ENCODE measurements around the gene PLAA. TPM values are rescaled to one million over a fixed set of nuclear protein-coding genes. Genes with fewer than 3 reads are reported as not detected.

Gene PLAA
- 26.0 TPM for total RNA-seq

DNA sequence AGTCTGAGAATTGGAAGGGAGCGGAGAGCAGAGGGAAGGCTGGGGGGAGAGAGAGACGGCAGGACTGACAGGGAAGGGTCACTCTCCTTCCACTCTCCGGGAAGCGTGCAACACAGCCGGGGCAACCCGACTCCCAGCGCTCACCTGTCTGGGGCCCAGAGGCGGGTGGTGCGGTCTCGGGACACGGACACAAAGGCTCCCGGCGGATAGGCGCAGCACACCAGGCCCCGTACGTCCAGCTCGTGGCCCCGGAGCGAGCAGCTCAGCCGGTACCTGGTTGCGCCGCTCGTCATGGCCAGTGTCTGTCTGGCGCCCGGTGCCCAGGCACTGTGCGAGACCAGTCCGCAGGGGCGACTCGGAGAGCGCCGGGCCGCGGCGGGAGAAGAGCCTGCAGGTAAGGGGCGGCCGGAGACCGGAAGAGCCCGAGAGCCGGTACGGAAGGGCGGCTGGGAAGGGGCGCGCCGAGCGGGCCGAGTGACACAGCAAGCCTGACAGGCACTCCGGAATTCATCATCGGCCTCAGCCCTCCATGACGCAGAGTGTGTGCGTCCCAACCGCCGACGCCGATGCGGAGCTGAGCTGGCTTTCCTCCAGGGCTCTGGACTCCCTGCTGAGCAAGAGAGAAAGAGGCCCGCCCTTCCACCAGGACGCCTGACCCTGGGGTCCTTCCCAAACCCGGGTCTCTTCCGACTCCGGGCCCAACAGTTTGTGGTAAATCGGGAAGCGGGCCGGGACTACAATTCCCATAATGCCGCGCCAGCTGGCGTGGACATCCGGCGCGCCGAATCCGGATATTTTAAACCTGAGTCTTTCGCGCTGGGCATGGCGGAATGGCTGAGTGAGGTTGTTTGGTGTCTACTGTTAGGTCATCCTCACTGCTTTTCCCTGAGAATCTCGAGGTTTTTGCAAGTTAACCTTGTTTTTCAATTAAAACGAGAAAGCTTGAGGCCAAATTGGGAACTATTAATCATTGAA is at the start of gene PLAA:
Gene PLAA, minus strand, starts transcription at position 490 of the 975 bp plus-strand sequence. Its CDS starts 197 bp downstream, at position 293.
- peak; percentile 91 for DNase-seq (ENCODE audit: low spot score)

DNA sequence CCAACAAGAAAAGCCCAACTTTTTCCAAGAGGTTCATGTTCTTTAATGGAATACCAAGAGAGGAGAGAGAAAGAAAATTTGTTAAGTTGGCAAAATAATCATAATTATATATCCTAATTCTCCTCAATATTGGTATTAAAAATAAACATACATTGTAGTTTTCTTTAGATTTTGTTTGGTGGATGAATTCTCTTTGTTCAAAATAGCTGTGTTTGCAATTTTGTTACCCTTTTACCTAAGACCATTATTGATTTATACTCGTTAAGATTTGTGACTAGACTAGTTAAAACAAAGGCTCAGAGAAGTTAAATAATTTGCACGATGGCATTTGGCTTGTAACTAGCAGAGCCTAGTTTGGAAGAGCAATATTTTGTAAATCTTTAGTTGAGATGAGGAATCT is 48.8 kb upstream of the PLAA start:
- DNase-seq (ENCODE audit: low spot score) = no peak

- DNase-seq (ENCODE audit: low spot score) = no peak
Measured at GRCh38 chr9:26983340-26983739, 36.3 kb upstream of the PLAA start.

- DNase-seq (ENCODE audit: low spot score) = no peak
Measured at GRCh38 chr9:26975728-26976707, 29.0 kb upstream of the PLAA start.

DNA sequence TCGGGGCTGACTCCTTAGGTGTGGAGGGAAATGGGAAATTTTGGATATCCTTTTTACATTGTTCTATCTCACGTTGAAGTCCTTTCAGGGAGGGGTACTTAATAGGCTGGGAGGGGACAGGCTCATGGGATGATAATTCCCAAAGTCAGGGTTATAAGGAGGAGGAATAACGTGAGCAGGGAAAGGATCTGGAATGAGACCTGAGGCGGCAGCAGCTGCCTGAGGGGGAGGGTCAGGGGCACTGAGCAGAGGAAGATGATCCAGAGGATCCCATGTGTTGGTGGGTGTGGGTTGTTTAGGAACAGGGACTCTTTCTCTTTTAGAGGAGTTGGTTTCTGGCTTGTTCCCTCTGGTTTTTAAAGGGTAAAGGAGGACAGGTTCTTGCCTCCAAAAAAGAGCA is 27.9 kb upstream of the PLAA start:
- no peak for DNase-seq (ENCODE audit: low spot score)

DNA sequence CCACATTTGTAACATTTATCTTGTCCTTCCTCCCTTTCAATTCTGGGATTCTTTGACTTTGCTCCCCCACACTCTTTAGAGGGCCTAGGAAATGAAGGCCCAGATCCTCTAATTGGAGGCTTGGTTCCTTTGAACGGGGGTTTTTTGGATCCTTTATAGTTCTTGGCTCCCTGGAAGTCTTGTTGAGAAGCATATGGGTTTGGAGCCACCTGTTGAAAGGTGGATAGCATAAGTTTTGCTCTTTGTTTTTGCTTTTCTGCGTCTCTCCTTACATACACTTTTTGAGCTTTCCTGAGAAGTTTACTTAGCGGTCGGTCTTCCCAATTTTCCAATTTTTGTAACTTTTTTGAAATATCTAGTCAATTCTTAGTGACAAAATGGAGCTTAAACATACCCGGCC is 26.9 kb upstream of the PLAA start:
- DNase-seq (ENCODE audit: low spot score) = no peak

- DNase-seq (ENCODE audit: low spot score) = no peak
Measured at GRCh38 chr9:26971721-26972120, 24.7 kb upstream of the PLAA start.

DNA sequence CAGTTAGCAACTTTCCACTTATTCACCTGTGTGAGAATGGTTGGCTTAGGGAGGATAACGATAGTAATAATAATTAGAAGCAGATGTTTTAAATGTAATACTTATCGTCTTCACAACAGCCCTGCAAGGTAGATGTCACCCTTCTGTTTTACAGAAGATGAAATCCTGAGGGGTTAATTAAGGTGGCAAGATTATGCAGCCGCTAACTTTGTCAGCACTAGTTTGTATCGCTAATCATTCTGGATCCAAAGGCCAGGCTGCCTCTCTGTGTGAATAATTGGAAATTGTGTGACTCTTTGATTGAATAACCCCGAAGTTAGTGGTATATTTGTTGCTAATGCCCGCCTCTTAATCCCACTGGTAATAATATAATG is 9.8 kb upstream of the PLAA start:
- no peak for DNase-seq (ENCODE audit: low spot score)

- DNase-seq (ENCODE audit: low spot score) = peak; percentile 97
Measured at GRCh38 chr9:26955921-26956859, 9.1 kb upstream of the PLAA start, which contains the start of gene IFT74. TSS of gene IFT74 (plus strand) at chr9:26956412. CDS start at chr9:26961968, 5,556 bp downstream.

- no peak for DNase-seq (ENCODE audit: low spot score)
Measured at GRCh38 chr9:26955222-26955903, 8.3 kb upstream of the PLAA start.

DNA sequence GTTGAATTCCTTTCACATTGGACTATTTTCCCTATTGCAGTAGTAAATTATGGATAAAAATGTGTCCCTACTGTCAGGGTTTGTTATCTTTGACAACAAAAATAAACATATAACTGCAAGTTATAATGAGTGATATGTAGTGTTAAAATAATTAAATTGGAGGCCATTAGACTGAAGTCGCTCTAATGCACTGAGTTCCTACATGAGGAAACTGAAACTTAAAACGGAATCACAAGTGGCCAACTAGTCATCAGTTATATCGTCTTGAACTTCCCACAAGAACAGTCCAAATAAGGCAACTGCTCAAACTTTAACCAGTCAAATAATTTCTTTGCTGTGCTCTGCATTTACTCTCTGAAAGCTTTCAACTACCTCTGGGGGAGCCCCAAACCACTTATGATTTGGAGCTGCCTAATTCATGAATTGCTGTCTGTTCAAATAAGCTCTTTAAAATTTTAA is 7.0 kb upstream of the PLAA start:
- no peak for DNase-seq (ENCODE audit: low spot score)

- DNase-seq (ENCODE audit: low spot score) = no peak
Measured at GRCh38 chr9:26951794-26952193, 4.8 kb upstream of the PLAA start.

DNA sequence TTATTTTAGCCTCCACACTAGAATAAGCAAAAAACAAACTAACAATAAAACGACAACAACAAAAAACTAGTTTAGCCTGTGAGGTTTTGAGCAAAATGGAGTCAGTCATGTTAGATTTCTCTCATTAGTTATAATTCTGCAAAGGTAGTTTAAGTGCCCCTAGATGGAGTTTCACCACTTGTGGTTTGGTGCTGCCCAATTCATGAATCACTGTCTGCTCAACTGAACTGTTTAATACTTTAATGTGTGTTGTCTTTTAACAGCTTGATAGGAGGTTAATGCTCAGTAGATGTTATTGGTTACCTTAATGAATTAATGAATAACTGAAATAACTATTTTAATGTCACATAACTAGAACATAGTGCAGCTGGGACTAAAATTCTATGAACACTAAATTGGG is 3.5 kb upstream of the PLAA start:
- no peak for DNase-seq (ENCODE audit: low spot score)

GRCh38 chr9:26949637-26950069 is 2.6 kb upstream of the PLAA start:
- DNase-seq (ENCODE audit: low spot score) = no peak

DNA sequence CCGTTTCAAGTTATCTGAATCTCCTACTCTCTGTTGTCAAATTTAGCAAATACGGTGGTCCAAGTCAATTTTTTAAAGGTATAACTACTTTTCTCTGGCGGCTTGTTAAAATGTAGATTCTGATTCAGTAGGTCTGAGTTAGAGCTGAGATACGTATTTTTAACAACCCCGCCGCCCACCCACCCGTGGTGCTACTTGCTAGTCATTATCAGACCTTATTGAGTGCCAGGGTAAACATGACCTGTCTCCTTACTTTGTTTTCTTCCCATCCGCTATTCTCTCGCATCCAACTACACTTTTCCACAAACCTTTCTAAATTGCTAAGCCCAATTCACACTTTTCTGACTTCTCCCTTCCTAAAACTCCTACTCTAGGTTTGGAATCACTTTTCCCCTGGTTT is 694 bp upstream of the PLAA start:
- no peak for DNase-seq (ENCODE audit: low spot score)

DNA sequence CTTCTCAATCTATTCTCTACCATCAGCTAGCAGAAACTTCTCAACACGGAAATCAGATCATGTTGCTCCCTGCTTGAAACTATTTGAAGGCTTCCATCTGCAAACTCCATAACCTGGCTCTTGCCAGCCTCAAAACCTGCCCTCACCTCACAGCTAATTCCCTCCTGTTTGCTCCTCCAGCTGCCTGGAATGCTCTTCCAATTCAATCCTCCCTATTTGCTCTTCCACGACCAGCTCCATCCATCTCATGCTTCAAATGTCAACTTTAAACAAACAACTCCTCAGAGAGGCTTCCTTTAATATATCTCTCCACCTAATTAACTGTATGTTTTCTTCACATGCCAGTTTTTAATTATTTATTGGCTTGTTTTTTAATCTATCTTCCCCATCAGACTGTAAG is 1.5 kb downstream of the PLAA start:
- DNase-seq (ENCODE audit: low spot score) = no peak

- DNase-seq (ENCODE audit: low spot score) = no peak
Measured at GRCh38 chr9:26940779-26941178, 6.3 kb downstream of the PLAA start.

DNA sequence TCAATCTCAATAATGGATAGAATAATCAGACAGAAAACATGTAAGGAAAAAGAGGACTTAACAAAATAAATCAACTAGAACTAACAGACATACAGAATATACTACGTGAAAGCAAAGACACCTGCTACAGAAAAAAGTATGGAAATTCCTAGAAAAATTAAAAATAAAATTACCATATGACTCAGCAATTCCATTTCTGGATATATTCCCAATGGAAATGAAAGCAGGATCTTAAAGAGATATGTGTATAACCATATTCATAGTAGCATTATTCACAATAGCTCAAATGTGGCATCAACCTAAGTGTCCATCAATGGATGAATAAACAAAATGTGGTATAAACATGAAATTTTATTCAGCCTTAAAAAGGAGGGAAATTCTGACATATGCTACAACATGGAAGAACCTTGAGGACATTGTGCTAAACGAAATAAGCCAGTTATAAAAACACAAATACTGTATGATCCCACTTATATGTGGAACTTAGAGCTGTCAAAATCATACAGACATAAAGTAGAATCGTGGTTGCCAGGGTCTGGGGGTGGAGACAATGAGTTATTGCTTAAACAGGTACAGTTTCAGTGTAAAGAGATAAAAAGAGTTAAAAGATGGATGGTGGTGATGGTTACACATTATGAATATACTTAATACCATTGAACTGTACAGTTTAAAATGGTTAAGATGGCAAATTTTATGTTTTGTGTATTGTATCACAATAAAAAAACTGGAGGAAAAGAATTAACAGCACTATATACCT is 6.9 kb downstream of the PLAA start:
- DNase-seq (ENCODE audit: low spot score) = no peak

- no peak for DNase-seq (ENCODE audit: low spot score)
Measured at GRCh38 chr9:26937816-26938371, 9.1 kb downstream of the PLAA start.

Measured in ureter (tissue), 1 donor.